Neural cell (in vitro differentiated cells): Measurements from ENCODE around the gene CELSR3.

ENCODE experiments used
- TAF1 ChIP-seq: IDR thresholded peaks from 2 replicates; pipeline ENCODE4 v1.6.1; 2012; ENCODE audit warnings: low read depth
- TF ChIP-seq, protein P1 (sequence below): fragments of 450-650 bp; IDR thresholded peaks from 2 replicates; pipeline ENCODE4 v1.5.1; 2014; ENCODE audit warnings: antibody characterized with exemption, mild to moderate bottlenecking, moderate library complexity; ENCODE audit not compliant: poor library complexity, severe bottlenecking

- TF ChIP-seq, protein P1, sequence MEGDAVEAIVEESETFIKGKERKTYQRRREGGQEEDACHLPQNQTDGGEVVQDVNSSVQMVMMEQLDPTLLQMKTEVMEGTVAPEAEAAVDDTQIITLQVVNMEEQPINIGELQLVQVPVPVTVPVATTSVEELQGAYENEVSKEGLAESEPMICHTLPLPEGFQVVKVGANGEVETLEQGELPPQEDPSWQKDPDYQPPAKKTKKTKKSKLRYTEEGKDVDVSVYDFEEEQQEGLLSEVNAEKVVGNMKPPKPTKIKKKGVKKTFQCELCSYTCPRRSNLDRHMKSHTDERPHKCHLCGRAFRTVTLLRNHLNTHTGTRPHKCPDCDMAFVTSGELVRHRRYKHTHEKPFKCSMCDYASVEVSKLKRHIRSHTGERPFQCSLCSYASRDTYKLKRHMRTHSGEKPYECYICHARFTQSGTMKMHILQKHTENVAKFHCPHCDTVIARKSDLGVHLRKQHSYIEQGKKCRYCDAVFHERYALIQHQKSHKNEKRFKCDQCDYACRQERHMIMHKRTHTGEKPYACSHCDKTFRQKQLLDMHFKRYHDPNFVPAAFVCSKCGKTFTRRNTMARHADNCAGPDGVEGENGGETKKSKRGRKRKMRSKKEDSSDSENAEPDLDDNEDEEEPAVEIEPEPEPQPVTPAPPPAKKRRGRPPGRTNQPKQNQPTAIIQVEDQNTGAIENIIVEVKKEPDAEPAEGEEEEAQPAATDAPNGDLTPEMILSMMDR: no peak
- no peak for TF ChIP-seq TAF1
Measured at GRCh38 chr3:48708481-48708889, 45.8 kb upstream of the CELSR3 start.
